Heart left ventricle (tissue), 13 donors: Measurements from ENCODE around the gene BAIAP2.

Experiments
- POLR2A ChIP-seq, 2 donors: fragments of 450-650 bp; IDR thresholded peaks; one replicate each; pipeline ENCODE4 v1.6.1; 2017; ENCODE audit warnings: antibody characterized with exemption in 2 of 2, mild to moderate bottlenecking in 2 of 2, moderate library complexity in 2 of 2
- TF ChIP-seq, protein P1 (sequence below), 12 donors: fragments of 200-600 bp; sonication (generic) in 4 of 12; IDR thresholded peaks; one replicate each; pipeline versions ENCODE4 v1.5.0 to v1.8.0; 2018 to 2022; ENCODE audit warnings: antibody characterized with exemption in 12 of 12, mild to moderate bottlenecking in 5 of 12
- donor health status: ischemic (EF 13 %, LVEDD 7.1; RV severe dilation, severe dysfunction).
- donor health status: DM: no; HTN: yes; CAD: no.
- donor health status: DM: no; HTN: no; CAD: no.
- donor health status: ischemic (EF 25% LVEDD 6.9; RV normal size, moderate dysfunction).
- donor health status: ischemic (EF 25% LVEDD 5.7; RV mildly dilated, moderate dysfunction).
- donor health status: ischemic (EF 35%, LVEDD 5.7; RV mildly dilated, moderate dysfunction).
- donor health status: nonischemic (EF 11% LVEDD 7.7; RV severe dilation, severe dysfunction).
- donor health status: DM: yes; HTN: yes; CAD: no.
- donor health status: PGD.
- donor health status: ischemic (EF 29% LVEDD 5.4; RV normal size, mild dysfunction).
- donor health status: nonischemic (EF 23%, LVEDD 6.1; RV moderate dilation, normal function).

- TF ChIP-seq, protein P1, sequence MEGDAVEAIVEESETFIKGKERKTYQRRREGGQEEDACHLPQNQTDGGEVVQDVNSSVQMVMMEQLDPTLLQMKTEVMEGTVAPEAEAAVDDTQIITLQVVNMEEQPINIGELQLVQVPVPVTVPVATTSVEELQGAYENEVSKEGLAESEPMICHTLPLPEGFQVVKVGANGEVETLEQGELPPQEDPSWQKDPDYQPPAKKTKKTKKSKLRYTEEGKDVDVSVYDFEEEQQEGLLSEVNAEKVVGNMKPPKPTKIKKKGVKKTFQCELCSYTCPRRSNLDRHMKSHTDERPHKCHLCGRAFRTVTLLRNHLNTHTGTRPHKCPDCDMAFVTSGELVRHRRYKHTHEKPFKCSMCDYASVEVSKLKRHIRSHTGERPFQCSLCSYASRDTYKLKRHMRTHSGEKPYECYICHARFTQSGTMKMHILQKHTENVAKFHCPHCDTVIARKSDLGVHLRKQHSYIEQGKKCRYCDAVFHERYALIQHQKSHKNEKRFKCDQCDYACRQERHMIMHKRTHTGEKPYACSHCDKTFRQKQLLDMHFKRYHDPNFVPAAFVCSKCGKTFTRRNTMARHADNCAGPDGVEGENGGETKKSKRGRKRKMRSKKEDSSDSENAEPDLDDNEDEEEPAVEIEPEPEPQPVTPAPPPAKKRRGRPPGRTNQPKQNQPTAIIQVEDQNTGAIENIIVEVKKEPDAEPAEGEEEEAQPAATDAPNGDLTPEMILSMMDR (IDR thresholded peaks at IDR 0.05): no peak
- no peak for TF ChIP-seq POLR2A (IDR thresholded peaks at IDR 0.05)
Measured at GRCh38 chr17:81147701-81148100, 112.8 kb downstream of the BAIAP2 start.
